Measurements from ENCODE around the gene TFPI.

Gene TFPI

DNA sequence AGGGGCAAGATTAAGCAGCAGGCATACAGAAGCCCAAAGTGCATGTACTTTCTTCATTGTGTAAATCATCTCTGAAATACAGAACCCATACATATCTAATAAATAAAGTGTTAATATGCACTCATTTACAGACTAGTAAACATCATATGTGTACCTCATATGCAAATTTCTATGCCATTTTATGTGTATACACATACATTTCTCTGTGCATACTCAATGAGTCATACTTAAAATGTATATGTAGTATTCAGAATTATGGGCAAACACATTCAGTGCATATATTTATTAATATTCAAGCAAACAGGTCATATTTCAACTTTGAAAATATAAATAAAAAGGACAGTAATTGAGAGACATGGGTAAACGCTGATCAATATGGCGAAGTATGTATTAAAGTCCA lies 50.5 kb downstream of the TFPI start:
- DNase-seq, result no peak

DNA sequence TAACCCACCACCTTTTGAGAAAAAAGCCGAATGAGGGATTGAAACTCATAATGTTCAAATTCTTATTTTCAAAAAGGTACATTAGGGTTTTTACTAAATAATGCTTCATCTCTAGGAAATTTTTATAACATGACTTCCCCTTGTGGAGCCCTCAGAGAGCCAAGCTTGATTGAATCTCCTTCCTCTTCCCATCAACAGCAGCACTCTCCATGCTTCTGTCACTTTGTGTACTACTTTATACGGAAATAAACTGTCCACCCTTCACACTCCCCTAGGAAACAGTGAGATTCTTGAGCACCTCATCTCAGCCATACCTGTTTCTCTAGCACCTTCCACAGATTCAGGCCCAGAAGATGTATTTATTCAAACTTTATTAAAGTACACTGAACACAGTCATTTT lies 51.8 kb downstream of the TFPI start:
- peak; percentile 5 for DNase-seq

DNA sequence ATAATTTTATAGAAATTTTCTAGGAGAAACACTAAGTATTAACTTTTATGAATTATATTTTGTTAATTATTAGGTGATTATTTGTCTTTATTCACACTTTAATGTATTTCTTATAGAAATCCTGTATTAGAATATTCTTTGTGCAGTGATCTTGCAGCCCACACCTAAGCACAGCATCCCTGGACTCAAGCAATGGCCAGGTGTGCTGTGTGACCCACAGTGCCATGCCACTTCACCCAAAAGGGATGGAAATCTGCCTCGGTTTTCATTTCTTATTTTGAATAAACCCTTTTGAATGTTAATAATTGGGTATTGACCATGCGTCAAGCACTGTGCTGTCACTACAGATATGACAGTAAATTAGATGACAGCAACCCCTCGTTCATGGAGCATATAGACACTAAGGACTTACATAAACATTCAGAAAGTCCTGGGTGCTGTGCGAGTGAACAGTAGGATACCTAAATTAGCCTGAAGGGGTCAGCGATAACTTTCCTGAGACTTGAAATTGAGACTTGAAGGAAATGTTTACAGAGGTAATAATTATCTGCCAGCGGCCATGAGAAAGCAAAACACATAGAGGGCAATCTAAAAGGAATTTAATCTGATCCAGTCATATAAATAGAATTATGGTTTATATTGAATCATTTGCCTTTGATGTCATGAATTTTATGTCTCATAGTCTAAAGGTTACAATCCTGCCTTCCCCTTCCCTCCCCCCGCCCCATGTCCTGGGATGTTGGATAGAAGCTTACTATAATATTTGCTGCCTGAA lies 53.5 kb downstream of the TFPI start:
- peak; percentile 5 for DNase-seq

DNA sequence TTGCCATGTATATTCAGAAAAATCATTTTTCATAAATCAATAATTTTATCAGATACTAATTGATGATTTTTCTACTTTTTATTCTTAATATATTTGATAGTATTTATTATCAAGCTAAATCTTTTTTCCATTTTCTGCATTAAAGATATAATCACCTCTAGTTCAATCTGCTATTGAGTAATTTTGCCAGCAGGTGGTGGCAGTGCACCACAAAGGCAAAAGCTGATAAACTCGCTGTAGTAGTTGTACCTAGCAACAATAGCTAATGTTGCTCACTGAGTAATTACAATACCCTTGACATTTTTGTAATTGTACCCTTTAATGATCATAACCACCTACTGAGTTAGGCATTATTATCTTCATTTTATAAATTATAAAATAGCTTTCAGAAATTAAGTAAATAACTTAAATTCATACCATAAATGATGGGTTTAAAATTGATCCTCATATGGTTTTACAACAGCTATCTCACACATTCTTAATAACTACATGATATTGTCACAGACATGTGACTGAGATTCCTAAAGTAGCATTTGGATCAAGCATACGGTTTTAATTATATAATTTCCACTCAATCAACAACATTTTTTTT lies 54.2 kb downstream of the TFPI start:
- DNase-seq, result peak; percentile 75

- DNase-seq, result peak; percentile 43
Observed at GRCh38 chr2:187497858-187498463, 56.3 kb downstream of the TFPI start.

DNA sequence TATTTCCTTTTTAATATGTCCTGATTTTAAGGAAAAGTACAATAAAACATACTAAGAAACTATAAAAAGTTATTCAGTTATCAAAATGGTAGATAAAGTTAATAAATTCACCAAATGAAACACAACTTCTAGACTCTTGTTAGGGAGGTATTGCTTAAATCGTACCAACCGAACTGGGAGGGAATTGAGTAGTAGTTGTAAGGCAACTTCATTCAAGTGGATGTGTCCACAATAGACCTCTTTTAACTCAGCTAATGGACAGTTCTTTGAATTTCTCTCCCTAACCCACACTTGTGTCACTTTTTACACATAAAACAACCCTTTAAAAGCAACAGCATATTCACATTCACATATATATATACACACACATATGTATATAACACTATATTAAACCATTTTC lies 57.1 kb downstream of the TFPI start:
- DNase-seq, result no peak

- DNase-seq, result no peak
Observed at GRCh38 chr2:187495324-187495723, 58.9 kb downstream of the TFPI start.

GRCh38 chr2:187493877-187494568 lies 60.2 kb downstream of the TFPI start:
- no peak for DNase-seq

DNA sequence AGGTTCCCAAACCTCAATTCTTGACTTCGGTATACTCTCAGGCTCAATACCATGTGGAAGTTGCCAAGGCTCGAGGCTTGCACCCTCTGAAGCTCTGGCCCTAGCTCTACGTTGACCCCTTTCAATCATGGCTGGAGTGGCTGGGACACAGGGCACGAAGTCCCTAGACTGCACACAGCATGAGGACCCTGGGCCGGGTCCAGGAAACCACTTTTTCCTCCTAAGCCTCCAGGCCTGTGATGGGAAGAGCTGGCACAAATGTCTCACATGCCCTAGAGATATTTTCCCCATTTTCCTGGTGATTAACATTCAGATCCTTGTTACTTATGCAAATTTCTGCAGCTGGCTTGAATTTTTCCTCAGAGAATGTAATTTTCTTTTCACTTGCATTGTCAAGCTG lies 61.1 kb downstream of the TFPI start:
- DNase-seq, result no peak

DNA sequence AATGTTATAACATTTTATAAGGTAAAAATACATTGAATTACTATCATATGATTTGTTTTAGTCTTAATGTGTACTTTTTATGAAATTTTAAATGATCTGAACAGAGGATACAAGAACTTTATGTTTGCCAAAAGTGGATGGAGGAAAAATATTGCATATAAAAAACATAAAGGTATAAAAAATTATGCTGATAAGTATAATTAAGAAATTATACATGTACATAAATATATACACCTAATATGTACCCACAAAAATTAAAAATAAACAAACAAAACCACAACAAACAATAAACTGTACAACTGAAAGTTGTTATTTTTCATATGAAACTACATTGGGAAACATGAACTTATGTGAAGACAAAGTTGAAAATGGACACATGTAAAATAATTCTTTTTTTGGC lies 68.0 kb downstream of the TFPI start:
- no peak for DNase-seq

- no peak for DNase-seq
Observed at GRCh38 chr2:187485523-187485922, 68.7 kb downstream of the TFPI start.

- DNase-seq, result no peak
Observed at GRCh38 chr2:187483537-187483936, 70.7 kb downstream of the TFPI start.

- peak; percentile 41 for DNase-seq
Observed at GRCh38 chr2:187482796-187483195, 71.4 kb downstream of the TFPI start.

DNA sequence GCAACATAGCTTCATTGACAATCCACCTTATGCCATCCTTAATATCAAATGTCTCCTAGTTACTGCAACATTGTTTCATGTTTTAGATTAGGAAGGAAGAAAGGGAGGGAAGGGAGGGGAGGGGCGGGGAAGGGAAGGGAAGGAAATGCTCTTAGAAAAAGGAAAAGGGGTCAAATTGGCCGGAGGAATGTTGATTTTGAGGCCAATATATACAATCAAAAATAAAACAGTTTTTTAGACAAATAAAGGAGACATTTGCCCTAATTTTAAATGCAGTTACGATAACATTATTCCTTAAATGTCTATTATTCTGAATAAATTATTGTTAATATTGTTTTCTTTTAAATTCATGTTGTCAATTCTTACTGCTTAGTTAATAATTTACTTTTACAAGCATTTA lies 72.7 kb downstream of the TFPI start:
- DNase-seq, result no peak

GRCh38 chr2:187478719-187479118 lies 75.5 kb downstream of the TFPI start:
- no peak for DNase-seq

DNA sequence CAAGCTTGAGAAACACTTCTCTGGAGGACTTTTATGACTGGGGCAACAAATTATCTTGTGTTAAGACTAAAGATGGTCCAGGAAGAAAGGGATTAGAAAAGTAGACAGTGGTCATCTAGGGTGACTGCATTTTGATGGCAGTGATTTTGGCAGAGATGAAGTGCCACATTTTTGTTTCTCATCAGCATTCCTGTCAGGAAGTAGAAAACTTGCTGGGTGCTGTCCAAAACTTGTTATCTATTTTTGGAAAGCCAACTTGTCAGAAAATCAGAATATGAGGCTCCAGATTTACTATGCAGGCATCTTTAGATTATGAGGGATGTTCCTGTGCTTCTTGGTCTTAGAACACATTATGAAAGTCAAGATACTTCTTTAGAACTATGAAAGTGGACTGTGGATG lies 77.2 kb downstream of the TFPI start:
- no peak for DNase-seq

- DNase-seq, result peak; percentile 76
Observed at GRCh38 chr2:187475499-187476248, 78.6 kb downstream of the TFPI start.

- no peak for DNase-seq
Observed at GRCh38 chr2:187470698-187471097, 83.5 kb downstream of the TFPI start.

DNA sequence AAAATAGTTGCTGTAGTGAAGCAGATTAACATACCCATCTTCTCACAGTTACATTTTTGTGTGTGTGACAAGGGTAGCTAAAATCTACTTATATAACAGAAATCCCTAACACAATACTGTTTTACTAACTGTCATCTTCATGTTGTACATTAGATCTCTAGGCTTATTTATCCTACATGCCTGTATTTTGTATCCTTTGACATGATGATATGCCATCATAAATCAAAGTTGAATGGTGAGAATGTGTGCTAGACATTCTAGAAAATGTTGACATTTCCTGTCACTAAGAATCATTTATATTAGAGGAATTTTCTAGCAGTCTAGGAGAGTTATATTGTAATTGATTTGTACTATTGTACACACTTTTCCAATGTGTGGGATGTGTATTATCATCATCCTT lies 84.7 kb downstream of the TFPI start:
- no peak for DNase-seq

GRCh38 chr2:187468262-187468661 lies 86.0 kb downstream of the TFPI start:
- DNase-seq, result no peak

GRCh38 chr2:187466129-187466792 lies 88.0 kb downstream of the TFPI start:
- no peak for DNase-seq

DNA sequence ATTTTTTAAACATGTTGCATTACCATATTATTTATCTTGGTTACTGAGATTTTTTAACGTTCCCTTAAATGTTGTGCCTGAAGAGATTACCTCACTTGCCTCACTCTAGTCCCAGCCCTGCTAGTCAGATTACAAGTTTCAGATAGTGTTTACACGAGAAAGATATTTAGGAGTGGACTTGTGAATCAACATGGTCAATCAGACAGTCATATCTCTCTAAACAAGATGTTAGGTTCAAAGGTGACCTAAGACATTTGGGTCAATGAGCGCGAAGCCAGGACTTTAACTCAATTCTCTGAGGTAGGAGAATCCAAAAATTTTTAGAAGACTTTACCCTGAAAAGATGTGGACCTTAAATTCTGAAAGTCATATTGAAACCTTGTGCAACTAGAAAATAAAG lies 91.4 kb downstream of the TFPI start:
- no peak for DNase-seq
